ENCODE data around the gene NEK4. TPM values are rescaled to one million over a fixed set of nuclear protein-coding genes. Genes with fewer than 3 reads are reported as not detected.

NEK4 gene
- total and polyA plus RNA-seq, 2 of the 13 experiments (the other 11 are each of a cell fraction or from before 2014, with no cell fraction given) = 16.5 to 38.0 TPM

DNA sequence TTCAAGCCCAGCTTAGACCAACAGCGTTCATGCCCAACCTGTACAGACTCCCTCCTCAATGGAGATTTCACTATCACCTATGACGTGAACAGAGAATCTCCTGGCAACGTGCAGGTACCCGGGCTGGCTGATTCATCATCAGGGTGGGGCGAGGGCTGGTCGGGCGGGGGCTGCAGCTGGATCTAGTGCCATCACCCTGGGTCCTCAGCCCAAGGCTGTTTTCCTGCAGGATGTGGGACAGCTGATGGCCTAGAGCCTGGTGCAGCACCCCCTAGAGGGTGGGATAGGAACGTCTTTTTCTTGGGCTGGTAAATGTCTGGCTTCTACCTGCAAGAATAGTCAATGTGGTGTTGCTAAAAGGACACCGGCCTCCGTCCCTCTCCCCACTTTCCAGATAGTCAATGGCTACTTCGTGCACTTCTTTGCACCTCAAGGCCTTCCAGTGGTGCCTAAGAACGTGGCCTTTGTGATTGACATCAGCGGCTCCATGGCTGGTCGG is 28.3 kb upstream of the NEK4 start:
- DNase-seq (ENCODE audit: low spot score) = peak; percentile 41
- H3K27ac ChIP-seq (ENCODE audit: extremely low read length, insufficient read depth, low read length) = no peak overlapping the region
- peaks cover 51% of the 10 kb centered on the region for H3K4me1 ChIP-seq (ENCODE audit: insufficient read depth, low read length)
- CTCF ChIA-PET (ENCODE audit: low intra/inter-chr PET ratio, low total read pairs) = interaction anchor here (1.3 to 2.2 kb wide), 2 partner anchors 51 to 56 kb away, joined by 3 to 29 read pairs; no protein-coding TSS in a partner anchor
- H3K9ac ChIP-seq (ENCODE audit: insufficient read depth, low read depth, low read length) = no peak overlapping the region
- peaks cover 4% of the 10 kb centered on the region for H3K79me2 ChIP-seq (ENCODE audit: insufficient read depth, low read length)
- H2AFZ ChIP-seq (ENCODE audit: low read length) = no peak overlapping the region
- WGBS (ENCODE audit: low lambda C conversion rate) = 53% methylated on average over 7 of the region's 14 CpGs
- in situ Hi-C loops (cut with HindIII; ENCODE audit: extremely low pct_ligation_motif_present, low pct_unique_long_range_greater_than_20kb) (no loop called here), intact Hi-C loops (cut with micrococcal nuclease; ENCODE audit: unreplicated experiment) (loop anchor here (1.0 kb wide), 1 partner anchor 57 kb away; no protein-coding TSS in a partner anchor)
- H3K27me3 ChIP-seq (ENCODE audit: control insufficient read depth in 1 of 2, insufficient read depth in 2 of 2, low read length in 2 of 2) = no peaks in the 10 kb centered on the region
- no TSS peak for BruUV-seq (replicated peaks)
- no peak overlapping the region for H3K4me3 ChIP-seq (replicated peaks in 1 of 3; ENCODE audit: insufficient read depth in 1 of 3, low read depth in 2 of 3, low read length in 3 of 3)
- POLR2A ChIA-PET = interaction anchor here (0.6 to 10.9 kb wide), 9 partner anchors 9 to 94 kb away, joined by 3 to 466 read pairs (median 5); partner anchors contain the start of genes ITIH1 and NEK4
- H3K4me2 ChIP-seq (ENCODE audit: low read depth, low read length) = no peak overlapping the region
- no peaks in the 10 kb centered on the region for H3K9me3 ChIP-seq (ENCODE audit: low read length)
- no peaks in the 10 kb centered on the region for H4K20me1 ChIP-seq (ENCODE audit: insufficient read depth, low read length)
- peak; percentile 45 for ATAC-seq
- peaks cover 32 to 63% of the 10 kb centered on the region in 2 experiments for H3K36me3 ChIP-seq (replicated peaks in 1 of 2; ENCODE audit: control insufficient read depth in 1 of 2, insufficient read depth in 2 of 2, low read length in 2 of 2)
- FAIRE-seq = peak; percentile 77
- TF ChIP-seq POGZ (CRISPR knock-in tag; IDR thresholded peaks at IDR 0.05) (no peak), ZNF44 (CRISPR knock-in tag; IDR thresholded peaks at IDR 0.05) (0 out of 2 replicates have a peak, but pooled peaks have one; percentile 36), SSRP1 (CRISPR knock-in tag; IDR thresholded peaks at IDR 0.05) (peak; percentile 75; the same call in 1 of the 2 replicates), SMC3 (IDR thresholded peaks at IDR 0.05; ENCODE audit: low read length) (peak; percentile 66), ZNF232 (CRISPR knock-in tag; IDR thresholded peaks at IDR 0.05; ENCODE audit: borderline replicate concordance) (0 out of 2 replicates have a peak, but pooled peaks have one; percentile 19), ZNF644 (CRISPR knock-in tag; IDR thresholded peaks at IDR 0.05; ENCODE audit: low read depth) (no peak), SP4 (CRISPR knock-in tag; IDR thresholded peaks at IDR 0.05) (0 out of 2 replicates have a peak, but pooled peaks have one; percentile 58), KDM5B (CRISPR knock-in tag; IDR thresholded peaks at IDR 0.05; ENCODE audit: borderline replicate concordance) (peak; percentile 45; the same call in 1 of the 2 replicates), ZNF33B (CRISPR knock-in tag; IDR thresholded peaks at IDR 0.05) (0 out of 2 replicates have a peak, but pooled peaks have one; percentile 54), MED1 (CRISPR knock-in tag; IDR thresholded peaks at IDR 0.05) (peak; percentile 25; the same call in 1 of the 2 replicates), ZNF589 (CRISPR knock-in tag; conservative IDR thresholded peaks at IDR 0.05) (no peak)
- TF ChIP-seq, protein P1, sequence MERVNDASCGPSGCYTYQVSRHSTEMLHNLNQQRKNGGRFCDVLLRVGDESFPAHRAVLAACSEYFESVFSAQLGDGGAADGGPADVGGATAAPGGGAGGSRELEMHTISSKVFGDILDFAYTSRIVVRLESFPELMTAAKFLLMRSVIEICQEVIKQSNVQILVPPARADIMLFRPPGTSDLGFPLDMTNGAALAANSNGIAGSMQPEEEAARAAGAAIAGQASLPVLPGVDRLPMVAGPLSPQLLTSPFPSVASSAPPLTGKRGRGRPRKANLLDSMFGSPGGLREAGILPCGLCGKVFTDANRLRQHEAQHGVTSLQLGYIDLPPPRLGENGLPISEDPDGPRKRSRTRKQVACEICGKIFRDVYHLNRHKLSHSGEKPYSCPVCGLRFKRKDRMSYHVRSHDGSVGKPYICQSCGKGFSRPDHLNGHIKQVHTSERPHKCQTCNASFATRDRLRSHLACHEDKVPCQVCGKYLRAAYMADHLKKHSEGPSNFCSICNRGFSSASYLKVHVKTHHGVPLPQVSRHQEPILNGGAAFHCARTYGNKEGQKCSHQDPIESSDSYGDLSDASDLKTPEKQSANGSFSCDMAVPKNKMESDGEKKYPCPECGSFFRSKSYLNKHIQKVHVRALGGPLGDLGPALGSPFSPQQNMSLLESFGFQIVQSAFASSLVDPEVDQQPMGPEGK (CRISPR knock-in tag; IDR thresholded peaks at IDR 0.05) = 0 out of 2 replicates have a peak, but pooled peaks have one; percentile 20
- TF ChIP-seq, protein P2, sequence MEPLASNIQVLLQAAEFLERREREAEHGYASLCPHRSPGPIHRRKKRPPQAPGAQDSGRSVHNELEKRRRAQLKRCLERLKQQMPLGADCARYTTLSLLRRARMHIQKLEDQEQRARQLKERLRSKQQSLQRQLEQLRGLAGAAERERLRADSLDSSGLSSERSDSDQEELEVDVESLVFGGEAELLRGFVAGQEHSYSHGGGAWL (CRISPR knock-in tag; IDR thresholded peaks at IDR 0.05) = no peak
- TF ChIP-seq, protein P3, sequence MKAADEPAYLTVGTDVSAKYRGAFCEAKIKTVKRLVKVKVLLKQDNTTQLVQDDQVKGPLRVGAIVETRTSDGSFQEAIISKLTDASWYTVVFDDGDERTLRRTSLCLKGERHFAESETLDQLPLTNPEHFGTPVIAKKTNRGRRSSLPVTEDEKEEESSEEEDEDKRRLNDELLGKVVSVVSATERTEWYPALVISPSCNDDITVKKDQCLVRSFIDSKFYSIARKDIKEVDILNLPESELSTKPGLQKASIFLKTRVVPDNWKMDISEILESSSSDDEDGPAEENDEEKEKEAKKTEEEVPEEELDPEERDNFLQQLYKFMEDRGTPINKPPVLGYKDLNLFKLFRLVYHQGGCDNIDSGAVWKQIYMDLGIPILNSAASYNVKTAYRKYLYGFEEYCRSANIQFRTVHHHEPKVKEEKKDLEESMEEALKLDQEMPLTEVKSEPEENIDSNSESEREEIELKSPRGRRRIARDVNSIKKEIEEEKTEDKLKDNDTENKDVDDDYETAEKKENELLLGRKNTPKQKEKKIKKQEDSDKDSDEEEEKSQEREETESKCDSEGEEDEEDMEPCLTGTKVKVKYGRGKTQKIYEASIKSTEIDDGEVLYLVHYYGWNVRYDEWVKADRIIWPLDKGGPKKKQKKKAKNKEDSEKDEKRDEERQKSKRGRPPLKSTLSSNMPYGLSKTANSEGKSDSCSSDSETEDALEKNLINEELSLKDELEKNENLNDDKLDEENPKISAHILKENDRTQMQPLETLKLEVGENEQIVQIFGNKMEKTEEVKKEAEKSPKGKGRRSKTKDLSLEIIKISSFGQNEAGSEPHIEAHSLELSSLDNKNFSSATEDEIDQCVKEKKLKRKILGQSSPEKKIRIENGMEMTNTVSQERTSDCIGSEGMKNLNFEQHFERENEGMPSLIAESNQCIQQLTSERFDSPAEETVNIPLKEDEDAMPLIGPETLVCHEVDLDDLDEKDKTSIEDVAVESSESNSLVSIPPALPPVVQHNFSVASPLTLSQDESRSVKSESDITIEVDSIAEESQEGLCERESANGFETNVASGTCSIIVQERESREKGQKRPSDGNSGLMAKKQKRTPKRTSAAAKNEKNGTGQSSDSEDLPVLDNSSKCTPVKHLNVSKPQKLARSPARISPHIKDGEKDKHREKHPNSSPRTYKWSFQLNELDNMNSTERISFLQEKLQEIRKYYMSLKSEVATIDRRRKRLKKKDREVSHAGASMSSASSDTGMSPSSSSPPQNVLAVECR (CRISPR knock-in tag; IDR thresholded peaks at IDR 0.05; ENCODE audit: borderline replicate concordance) = no peak; the same call in 1 of the 2 replicates
- TF ChIP-seq, protein P4, sequence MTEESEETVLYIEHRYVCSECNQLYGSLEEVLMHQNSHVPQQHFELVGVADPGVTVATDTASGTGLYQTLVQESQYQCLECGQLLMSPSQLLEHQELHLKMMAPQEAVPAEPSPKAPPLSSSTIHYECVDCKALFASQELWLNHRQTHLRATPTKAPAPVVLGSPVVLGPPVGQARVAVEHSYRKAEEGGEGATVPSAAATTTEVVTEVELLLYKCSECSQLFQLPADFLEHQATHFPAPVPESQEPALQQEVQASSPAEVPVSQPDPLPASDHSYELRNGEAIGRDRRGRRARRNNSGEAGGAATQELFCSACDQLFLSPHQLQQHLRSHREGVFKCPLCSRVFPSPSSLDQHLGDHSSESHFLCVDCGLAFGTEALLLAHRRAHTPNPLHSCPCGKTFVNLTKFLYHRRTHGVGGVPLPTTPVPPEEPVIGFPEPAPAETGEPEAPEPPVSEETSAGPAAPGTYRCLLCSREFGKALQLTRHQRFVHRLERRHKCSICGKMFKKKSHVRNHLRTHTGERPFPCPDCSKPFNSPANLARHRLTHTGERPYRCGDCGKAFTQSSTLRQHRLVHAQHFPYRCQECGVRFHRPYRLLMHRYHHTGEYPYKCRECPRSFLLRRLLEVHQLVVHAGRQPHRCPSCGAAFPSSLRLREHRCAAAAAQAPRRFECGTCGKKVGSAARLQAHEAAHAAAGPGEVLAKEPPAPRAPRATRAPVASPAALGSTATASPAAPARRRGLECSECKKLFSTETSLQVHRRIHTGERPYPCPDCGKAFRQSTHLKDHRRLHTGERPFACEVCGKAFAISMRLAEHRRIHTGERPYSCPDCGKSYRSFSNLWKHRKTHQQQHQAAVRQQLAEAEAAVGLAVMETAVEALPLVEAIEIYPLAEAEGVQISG (CRISPR knock-in tag; IDR thresholded peaks at IDR 0.05) = peak; percentile 83

All from HepG2 (cell line).